GM18951 (cell line): ENCODE measurements around the gene LRFN2.

Experiments
- POLR2A ChIP-seq: IDR thresholded peaks from 4 replicates; pipeline ENCODE4 v1.6.1; 2011; ENCODE audit warnings: mild to moderate bottlenecking; ENCODE audit not compliant: insufficient read length, insufficient read depth; ENCODE audit errors: extremely low read depth
- in situ Hi-C: fragments of 300-500 bp; cut with MboI; formaldehyde crosslinking; loops from one replicate; pipeline ENCODE4 v1.12.0; 2022; ENCODE audit warnings: low sequenced_read_pairs, mixed read lengths, inconsistent platforms; ENCODE audit not compliant: unreplicated experiment

LRFN2 gene

DNA sequence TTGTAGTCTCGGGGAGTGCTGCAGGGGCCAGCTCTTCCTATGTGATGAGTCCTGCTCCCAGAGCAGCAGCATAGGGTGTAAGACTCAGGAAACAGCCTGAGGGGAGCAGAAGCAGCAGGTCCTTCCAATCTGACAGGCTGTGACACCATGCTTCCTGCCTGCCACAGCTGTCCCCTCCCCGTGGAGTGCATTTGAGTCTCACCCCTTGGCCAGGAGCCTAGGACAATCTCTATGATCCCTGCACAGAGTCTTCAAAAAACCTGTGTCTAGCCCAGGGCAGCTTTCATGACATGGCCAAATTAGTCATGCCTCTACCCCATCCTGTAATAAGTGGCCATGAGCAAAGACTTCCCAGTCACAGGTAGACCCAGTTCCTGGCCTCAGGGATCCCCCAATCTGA, 23.1 kb upstream of the LRFN2 start:
- no peak for TF ChIP-seq POLR2A

DNA sequence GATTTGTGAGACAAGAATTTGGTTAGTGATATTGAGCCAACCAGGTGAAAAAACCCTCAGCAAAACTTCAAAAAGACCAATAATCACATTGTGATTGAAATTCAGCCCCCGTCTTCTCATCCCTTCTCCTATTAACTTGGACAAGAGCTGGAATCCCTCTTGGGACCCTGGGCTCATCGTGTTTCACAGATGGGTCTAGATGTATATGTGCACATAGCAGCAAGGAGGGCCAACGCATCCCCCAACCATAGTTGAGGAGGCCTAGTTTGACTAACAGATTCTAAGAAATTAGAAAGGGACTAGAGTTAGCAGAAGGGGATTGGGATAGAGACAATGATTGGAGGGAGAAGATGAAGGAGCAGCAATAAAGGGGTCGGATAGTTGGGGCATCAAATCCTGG, 19.8 kb upstream of the LRFN2 start:
- in situ Hi-C loops: no loop called here

More for the DNA sequence above, 23.1 kb upstream of the LRFN2 start:
- in situ Hi-C loops: no loop called here

DNA sequence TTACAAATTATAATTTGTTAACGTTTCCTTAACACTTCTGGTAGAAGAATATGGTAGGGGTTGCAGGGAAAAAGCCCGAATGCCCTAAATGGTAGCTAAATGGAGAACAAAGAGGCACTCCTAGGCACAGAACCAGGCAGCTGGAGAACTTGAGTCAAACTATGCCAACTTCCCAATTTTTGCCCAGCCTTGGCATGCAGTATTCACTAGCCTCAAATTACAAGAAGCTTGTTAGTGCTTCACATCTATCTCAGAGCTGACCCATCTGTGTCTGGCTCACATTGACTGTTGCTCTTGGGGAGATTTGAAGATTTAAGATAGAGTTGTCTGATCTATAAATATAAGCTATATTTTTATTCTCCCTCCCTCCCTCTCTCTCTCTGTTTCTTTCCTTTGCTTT, 19.4 kb upstream of the LRFN2 start:
- TF ChIP-seq POLR2A: no peak
- in situ Hi-C loops: no loop called here

More for the DNA sequence above, 19.8 kb upstream of the LRFN2 start:
- TF ChIP-seq POLR2A: no peak

DNA sequence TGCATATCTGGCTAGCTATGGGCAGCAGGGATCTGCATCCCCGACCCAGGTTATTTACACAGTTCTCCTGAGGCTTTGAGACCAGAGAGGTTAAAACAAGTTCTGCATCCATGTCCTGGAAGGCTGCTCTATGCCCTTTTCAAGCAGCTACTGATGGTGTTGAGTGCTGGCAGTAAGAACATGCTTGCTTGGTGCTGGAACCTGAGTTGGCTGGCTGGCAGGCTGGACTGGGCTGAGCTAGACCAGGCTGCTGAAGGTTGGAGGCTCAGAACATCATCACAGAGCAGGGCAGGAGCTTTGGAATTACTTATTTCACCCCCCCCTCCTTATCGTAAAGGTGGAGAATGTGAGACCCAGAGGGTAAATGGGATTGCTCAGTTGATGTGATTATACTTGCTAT, 16.9 kb upstream of the LRFN2 start:
- in situ Hi-C loops: no loop called here
- TF ChIP-seq POLR2A: no peak

DNA sequence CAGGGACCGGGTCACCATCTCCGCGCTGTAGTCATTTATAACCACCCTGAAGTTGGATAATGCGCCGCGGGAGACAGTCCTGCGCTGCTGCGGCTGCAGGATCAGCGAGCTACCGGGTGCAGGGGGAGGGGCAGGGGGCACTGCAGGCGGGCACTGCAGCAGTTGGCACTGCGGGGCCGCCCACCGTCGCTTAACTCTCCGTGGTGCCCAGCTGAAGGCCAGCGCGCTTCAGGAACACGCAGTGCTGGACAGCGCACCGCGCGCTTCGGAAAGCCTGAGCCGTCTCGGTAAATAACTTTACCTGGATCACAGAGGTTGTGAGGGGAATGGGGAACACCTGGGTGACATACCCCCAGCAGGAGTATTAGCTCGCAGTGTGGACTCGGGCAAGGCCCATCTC, 12.4 kb upstream of the LRFN2 start:
- in situ Hi-C loops: no loop called here
- TF ChIP-seq POLR2A: no peak

DNA sequence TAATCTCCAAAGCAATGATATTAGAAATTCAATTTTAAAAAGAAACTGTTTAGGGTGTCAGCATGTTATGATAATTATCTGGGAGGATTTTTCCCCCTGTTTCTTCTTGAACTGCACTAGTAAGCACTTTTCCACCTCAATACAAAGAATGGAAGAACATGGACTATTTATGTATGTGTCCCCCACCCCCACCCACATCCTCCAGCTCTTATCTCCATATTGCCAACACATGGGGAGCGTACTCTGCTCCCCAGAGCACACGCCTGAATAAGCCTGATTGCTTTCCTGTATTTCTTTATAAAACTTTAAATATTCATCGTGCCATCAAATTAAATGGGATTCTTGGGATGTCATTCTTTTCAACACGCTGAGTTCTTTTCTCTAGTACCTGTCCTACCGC, 11.4 kb upstream of the LRFN2 start:
- no peak for TF ChIP-seq POLR2A
- in situ Hi-C loops: no loop called here

DNA sequence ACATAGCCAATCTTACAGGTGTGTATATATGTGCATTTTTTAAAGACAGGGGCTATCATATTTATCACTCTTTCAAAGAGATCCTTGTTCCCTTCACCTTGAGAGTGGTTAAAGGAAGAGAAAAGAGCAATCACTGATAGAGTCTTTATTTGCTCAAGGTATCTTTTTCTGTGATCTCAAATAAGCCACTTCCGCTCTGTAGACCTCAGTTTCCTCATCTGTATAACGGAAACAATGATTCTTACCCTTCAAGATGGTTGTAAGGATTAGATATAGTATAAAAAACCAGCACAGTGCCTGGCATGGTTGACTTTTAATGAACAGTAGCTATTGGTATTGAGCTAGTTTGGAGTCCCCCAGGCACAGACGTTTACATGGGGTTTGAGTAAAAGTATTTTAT, 10.1 kb upstream of the LRFN2 start:
- TF ChIP-seq POLR2A: no peak
- in situ Hi-C loops: no loop called here

DNA sequence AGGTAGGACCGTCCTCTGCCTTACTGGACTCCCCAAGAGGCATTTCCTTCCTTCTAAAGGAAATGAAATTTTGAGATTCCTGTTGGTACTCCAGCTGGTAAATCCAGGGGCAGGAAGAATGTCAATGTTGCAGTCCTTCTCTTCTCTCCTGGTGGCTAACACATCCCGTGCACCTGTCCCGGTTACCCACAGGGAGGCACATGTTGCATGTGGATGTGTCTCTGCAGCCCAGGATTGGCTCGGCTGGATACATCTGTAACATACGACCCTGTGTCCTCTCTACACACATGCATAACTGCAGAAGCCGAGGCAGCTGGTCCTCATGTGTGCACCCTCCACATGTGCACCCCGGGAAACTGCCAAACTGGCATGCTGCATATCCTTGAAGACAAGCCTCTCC, 1.3 kb upstream of the LRFN2 start:
- no peak for TF ChIP-seq POLR2A
- in situ Hi-C loops: no loop called here

DNA sequence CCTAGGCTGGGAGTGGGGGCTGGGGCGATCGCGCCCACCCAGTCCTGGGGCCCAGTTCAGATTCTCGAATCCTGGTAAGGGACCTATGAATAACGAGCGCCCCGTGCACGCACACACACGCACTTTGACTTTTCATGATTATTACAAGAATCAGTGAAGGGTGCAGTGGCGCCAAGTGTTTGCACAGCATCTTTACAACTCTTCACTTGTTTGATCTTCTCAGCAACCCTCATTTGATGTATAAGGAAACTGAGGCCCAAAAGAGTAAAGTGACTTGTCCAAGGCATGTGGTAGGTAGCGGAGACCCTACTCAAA, 863 bp upstream of the LRFN2 start:
- in situ Hi-C loops: no loop called here
- no peak for TF ChIP-seq POLR2A

DNA sequence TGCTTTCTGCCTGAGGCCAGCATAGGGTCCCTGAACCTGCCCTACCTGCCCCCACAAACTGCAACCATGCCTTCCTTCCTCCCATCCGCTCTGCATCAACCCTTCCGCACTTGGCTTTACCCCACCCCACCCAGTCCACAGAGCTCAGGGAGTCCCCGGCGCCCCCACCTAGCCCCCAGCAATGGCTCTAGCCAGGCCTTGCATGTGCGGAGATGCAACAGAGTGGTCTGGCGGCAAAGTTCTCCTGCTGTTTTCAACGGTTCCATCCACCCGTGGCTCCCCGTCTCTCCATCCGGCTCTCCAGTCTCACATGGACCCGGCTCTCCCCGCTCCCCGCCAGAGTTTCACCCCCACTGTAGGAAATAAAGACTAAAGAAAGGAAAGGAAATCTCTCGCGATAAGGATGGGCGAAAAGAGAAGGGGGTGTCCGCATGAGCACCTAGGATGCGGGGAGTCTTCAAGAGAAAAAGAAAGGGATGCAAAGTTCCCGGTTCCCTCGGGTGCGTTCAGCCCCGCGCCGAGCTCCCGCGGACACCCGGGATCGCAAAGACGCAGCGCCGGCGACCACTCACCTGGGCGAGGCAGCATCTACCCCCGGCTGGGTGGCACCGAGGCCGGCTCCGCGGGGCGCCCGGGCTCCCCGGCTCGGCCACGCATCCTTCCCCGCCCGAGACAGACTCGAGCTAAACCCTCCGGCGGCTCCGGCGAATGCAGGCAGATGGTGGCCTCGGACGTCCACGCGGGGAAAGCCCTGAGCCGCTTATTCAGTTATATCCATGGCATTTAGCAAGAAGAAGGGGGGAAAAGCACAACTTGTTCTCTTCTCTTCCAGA, 579 bp downstream of the LRFN2 start:
- TF ChIP-seq POLR2A: no peak
- in situ Hi-C loops: no loop called here

DNA sequence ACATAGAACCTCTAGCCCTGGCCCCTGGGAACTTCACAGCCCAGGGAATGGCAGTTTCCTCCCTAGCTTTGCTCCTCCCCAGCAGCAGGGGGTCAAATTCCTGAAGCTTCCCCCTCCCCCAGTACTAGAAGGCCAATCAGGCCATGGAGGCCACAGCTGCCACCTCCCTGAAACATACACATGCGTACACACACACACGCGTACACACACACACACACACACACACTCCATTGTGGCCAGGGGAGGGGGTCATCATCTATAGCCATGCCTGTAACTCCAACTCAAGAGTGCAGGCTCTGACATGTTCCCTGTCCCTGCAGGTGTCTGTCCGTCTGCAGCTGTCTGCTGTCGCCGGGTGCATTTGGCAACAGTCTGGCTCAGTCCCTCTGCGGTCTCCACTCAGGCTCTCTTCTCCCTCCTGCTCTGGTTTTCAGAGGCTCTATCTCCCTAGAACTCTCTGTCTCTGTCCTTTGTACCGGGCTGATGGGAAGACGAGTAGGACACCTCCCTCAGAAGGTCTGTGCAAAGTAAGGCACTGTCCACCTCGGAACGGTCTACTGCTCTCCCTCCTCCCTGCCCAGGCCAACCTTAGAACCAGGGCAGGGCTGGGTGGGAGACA, 1.4 kb downstream of the LRFN2 start:
- in situ Hi-C loops: no loop called here
- TF ChIP-seq POLR2A: no peak

DNA sequence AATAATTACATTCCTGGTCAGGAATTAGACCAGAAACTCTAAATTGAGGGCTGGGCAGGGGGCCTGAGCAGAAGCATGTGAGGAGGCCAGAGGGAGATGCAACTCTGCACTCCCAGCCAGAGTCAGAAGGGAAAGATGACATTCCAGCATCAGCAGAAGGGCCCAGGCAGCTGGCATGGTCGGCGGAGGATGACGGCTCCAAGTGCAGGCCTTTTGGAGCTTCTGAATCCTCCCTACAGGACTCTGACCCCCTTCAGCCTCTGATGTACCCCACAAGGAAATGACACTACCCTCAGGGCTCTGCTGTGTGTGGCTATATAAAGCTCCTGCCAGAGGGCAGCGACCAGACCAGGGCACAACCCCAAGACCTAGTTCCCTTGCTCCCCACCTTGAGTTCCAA, 1.9 kb downstream of the LRFN2 start:
- TF ChIP-seq POLR2A: no peak
- in situ Hi-C loops: no loop called here

DNA sequence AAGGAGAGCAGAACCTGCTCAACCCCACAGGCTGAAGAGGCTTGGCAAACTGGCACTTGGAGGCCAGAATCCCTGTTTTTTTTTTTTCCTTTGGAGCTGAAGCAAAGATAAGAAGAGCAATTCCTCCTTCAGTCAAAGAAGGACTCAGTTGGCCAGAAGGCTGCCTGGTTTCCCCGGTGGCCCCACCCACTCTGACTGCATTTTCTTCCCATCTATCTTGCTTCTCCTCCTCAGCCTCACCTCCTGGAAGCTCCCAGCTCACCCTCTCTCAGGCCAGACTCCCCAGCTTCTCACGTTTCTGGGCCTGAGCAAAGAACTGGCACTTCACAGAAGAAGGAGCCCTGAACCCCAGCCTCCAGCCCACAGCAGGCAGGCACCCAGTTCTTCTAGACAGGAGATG, 2.4 kb downstream of the LRFN2 start:
- in situ Hi-C loops: no loop called here

DNA sequence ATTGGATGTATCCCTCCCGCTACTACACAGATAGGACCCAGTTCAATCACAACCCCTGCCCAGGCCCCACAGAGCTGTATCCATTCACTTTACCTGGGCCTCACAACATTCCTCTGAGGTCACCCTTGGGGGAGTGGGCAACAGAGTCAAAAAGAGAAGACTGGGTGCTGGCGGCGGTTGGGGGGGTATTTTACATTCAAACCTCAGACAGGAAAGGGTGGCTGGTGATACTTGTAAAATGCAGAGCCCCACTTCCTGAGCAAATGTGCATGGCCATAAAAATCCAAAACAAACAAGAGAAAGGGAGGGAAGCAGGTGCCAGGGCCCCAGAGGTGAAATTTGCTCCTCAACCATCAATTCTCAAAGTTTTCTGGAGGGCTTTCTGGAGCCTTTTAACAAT, 3.5 kb downstream of the LRFN2 start:
- in situ Hi-C loops: no loop called here
- TF ChIP-seq POLR2A: no peak

More for the DNA sequence above, 2.4 kb downstream of the LRFN2 start:
- TF ChIP-seq POLR2A: no peak
